Endothelial cell of umbilical vein (primary cell): ENCODE data around the gene XAF1. TPM values are rescaled to one million over a fixed set of nuclear protein-coding genes. Genes with fewer than 3 reads are reported as not detected.

ENCODE experiments used
- BruUV-seq: library from RNA; stranded (reverse); fragments of 400-500 nt; replicated peaks from 2 replicates; lab custom pipeline; 2021; lab: Mats Ljungman, UMichigan
- CTCF ChIA-PET: fragments of 300-600, 350-600 bp; sonication (Branson Sonifier 250); formaldehyde crosslinking; loops from one replicate; lab custom pipeline; 2021; ENCODE audit warnings: antibody characterized with exemption, inconsistent platforms; lab: Charles Lee
- POLR2A ChIA-PET: fragments of 300-600, 350-600 bp; sonication (Branson Sonifier 250); formaldehyde crosslinking; loops from one replicate; lab custom pipeline; 2021; ENCODE audit warnings: antibody characterized with exemption, inconsistent platforms; lab: Charles Lee
- DNase-seq: peaks from one replicate; pipeline ENCODE4 v3.0.0-alpha.2; 2011; ENCODE audit warnings: low read depth, low spot score
- FAIRE-seq: peaks from 2 replicates; lab custom pipeline; 2011; peaks lifted over from hg19 to GRCh38; lab: Jason Lieb, UNC
- H2AFZ ChIP-seq: 2 replicates; pipeline ENCODE4 v1.6.0; 2012; ENCODE audit warnings: low read depth, low read length, control low read depth, inconsistent platforms
- H3K27ac ChIP-seq: 2 replicates; pipeline ENCODE4 v1.5.1; 2011; ENCODE audit warnings: low read depth, mild to moderate bottlenecking, control low read depth, low read length, moderate library complexity; ENCODE audit not compliant: insufficient read depth
- H3K27me3 ChIP-seq, 2 experiments: 2 replicates each; pipeline versions ENCODE4 v1.6.0 to v1.6.1; 2011; ENCODE audit warnings: low read length in 2 of 2, mixed read lengths in 1 of 2; ENCODE audit not compliant: control insufficient read depth in 2 of 2, insufficient read depth in 2 of 2
- H3K36me3 ChIP-seq, 2 experiments: 2 replicates in 1 of 2; 3 replicates in 1 of 2; pipeline ENCODE4 v1.5.1; 2011; ENCODE audit warnings: low read length in 2 of 2, mild to moderate bottlenecking in 1 of 2, moderate library complexity in 1 of 2; ENCODE audit not compliant: control insufficient read depth in 2 of 2, insufficient read depth in 2 of 2; ENCODE audit errors: extremely low read depth in 1 of 2
- H3K4me1 ChIP-seq: 3 replicates; pipeline ENCODE4 v1.5.1; 2011; ENCODE audit warnings: mild to moderate bottlenecking, low read length; ENCODE audit not compliant: control insufficient read depth, insufficient read depth; ENCODE audit errors: extremely low read depth
- H3K4me2 ChIP-seq: 2 replicates; pipeline ENCODE4 v1.6.1; 2011; ENCODE audit warnings: low read length, control low read depth, mixed read lengths; ENCODE audit not compliant: insufficient read depth
- H3K4me3 ChIP-seq, 3 experiments: fragments of 200-600 bp in 1 of 3; sonication (generic), shearing (Covaris generic) in 1 of 3; replicated peaks in 1 of 3; 2 replicates each; pipeline ENCODE4 v1.5.1; 2011 to 2016; ENCODE audit warnings: control low read depth in 3 of 3, low read length in 3 of 3, mild to moderate bottlenecking in 2 of 3, inconsistent platforms in 1 of 3, low read depth in 1 of 3, moderate library complexity in 1 of 3; ENCODE audit not compliant: insufficient read depth in 1 of 3
- H3K79me2 ChIP-seq: 2 replicates; pipeline ENCODE4 v1.6.0; 2012; ENCODE audit warnings: low read length, inconsistent platforms; ENCODE audit not compliant: control insufficient read depth, insufficient read depth
- H3K9ac ChIP-seq: replicated peaks from 2 replicates; pipeline ENCODE3; 2011; ENCODE audit warnings: low read length, control low read depth; ENCODE audit not compliant: insufficient read depth; ENCODE audit errors: extremely low read depth
- H3K9me1 ChIP-seq: replicated peaks from 3 replicates; pipeline ENCODE4 v1.6.0; 2011; ENCODE audit warnings: mild to moderate bottlenecking, low read length; ENCODE audit not compliant: control insufficient read depth, insufficient read depth; ENCODE audit errors: extremely low read depth
- H3K9me3 ChIP-seq: replicated peaks from 2 replicates; pipeline ENCODE4 v1.5.1; 2012; ENCODE audit warnings: low read length, inconsistent platforms; ENCODE audit not compliant: control insufficient read depth, insufficient read depth
- H4K20me1 ChIP-seq: replicated peaks from 2 replicates; pipeline ENCODE3; 2011; ENCODE audit warnings: mild to moderate bottlenecking, low read length; ENCODE audit not compliant: control insufficient read depth, insufficient read depth; ENCODE audit errors: extremely low read depth
- EZH2 ChIP-seq: IDR thresholded peaks from 2 replicates; pipeline ENCODE4 v1.6.1; 2012; ENCODE audit warnings: borderline replicate concordance, low read depth, mild to moderate bottlenecking, moderate library complexity, low read length, inconsistent platforms; ENCODE audit not compliant: severe bottlenecking
- FOS ChIP-seq: IDR thresholded peaks from 2 replicates; pipeline ENCODE4 v1.6.1; 2011; ENCODE audit warnings: mild to moderate bottlenecking, low read length, moderate library complexity, borderline replicate concordance; ENCODE audit not compliant: insufficient read depth
- GATA2 ChIP-seq: IDR thresholded peaks from 2 replicates; pipeline ENCODE4 v1.7.0; 2011; ENCODE audit warnings: low read depth, mild to moderate bottlenecking, moderate library complexity, mixed read lengths, low read length; ENCODE audit not compliant: insufficient read length, insufficient read depth
- JUN ChIP-seq: IDR thresholded peaks from 2 replicates; pipeline ENCODE4 v1.6.1; 2011; ENCODE audit warnings: borderline replicate concordance, low read depth; ENCODE audit not compliant: insufficient read length, insufficient read depth
- MYC ChIP-seq: IDR thresholded peaks from one replicate; pipeline ENCODE4 v1.6.1; 2011; ENCODE audit warnings: mild to moderate bottlenecking, low read depth, low read length
- POLR2A ChIP-seq: IDR thresholded peaks from 2 replicates; pipeline ENCODE4 v1.6.1; 2012; ENCODE audit warnings: low read depth, mild to moderate bottlenecking, control low read depth, low read length
- POLR2AphosphoS5 ChIP-seq: IDR thresholded peaks from 2 replicates; pipeline ENCODE4 v1.6.1; 2012; ENCODE audit warnings: low read depth, mild to moderate bottlenecking, control low read depth, low read length, moderate library complexity; ENCODE audit not compliant: insufficient read depth
- dilution Hi-C: fragments of 300-500 bp; cut with MboI; formaldehyde crosslinking; loops from one replicate; pipeline ENCODE4 v1.15.0; 2019; ENCODE audit warnings: low sequenced_read_pairs; ENCODE audit not compliant: extremely low pct_ligation_motif_present
- intact Hi-C: fragments of 100-400 bp; cut with micrococcal nuclease; formaldehyde crosslinking; loops from one replicate; pipeline ENCODE4 v1.10.0; 2022
- polyA plus RNA-seq, 4 experiments: library from polyadenylated mRNA; depleted of rRNA in 3 of 4; stranded (reverse) in 3 of 4; unstranded in 1 of 4; fragments of >200 nt; gene quantifications; 2 replicates each; pipeline versions ENCODE4 v1.2.1 to v1.2.3, GENCODE V29; 2011 to 2012; ENCODE audit warnings: missing spikeins in 1 of 4
- total RNA-seq: library from RNA; stranded (reverse); gene quantifications from 2 replicates; pipeline ENCODE4 v1.2.3, GENCODE V29; 2021
- TF ChIP-seq, protein P1 (sequence below): IDR thresholded peaks from 2 replicates; pipeline ENCODE4 v1.6.1; 2011; ENCODE audit not compliant: insufficient read depth, insufficient read length
- TF ChIP-seq, protein P2 (sequence below), 2 donors: IDR thresholded peaks; 1 replicate in 1 of 2; 2 replicates in 1 of 2; pipeline ENCODE4 v1.5.1; 2011; ENCODE audit warnings: low read length in 2 of 2, mild to moderate bottlenecking in 2 of 2, moderate library complexity in 2 of 2, control low read depth in 1 of 2, inconsistent platforms in 1 of 2, low read depth in 1 of 2; ENCODE audit not compliant: insufficient read depth in 1 of 2; ENCODE audit errors: extremely low read depth in 1 of 2

The XAF1 gene
- total and polyA plus RNA-seq, 2 donors (not counting 3 experiments of a cell fraction or from before 2014, with no cell fraction given) = 6.3 to 21.5 TPM

DNA sequence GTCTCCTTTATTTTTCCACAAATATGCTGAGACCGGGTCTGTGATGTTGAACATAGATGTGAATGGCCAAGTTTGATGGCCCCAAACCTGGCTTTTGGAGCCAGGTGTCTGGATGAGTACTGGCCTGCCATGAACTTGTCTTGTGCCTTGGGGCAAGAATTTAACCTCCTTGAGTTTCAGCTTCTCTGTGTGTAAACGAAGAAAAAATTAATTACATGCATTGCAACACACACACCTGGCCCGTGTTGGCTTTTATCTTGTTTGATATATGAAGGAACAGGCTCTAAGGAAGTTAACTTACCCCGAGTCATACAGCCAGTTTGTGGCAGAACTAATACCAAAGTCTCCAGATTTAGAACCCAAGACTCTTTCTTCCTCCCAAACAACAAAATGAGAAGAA, 33.3 kb downstream of the XAF1 start:
- H3K9me3 ChIP-seq = no peaks in the 10 kb centered on the region

More for the DNA sequence above, 33.3 kb downstream of the XAF1 start:
- H3K36me3 ChIP-seq = no peaks in the 10 kb centered on the region
- dilution Hi-C loops (no loop called here), intact Hi-C loops (no loop called here)
- H3K79me2 ChIP-seq = no peaks in the 10 kb centered on the region
- no TSS peak for BruUV-seq
- no peaks in the 10 kb centered on the region for H4K20me1 ChIP-seq
- FAIRE-seq = no peak
- H3K4me3 ChIP-seq = no peak overlapping the region
- TF ChIP-seq GATA2 (no peak), EZH2 (no peak), MYC (no peak), POLR2AphosphoS5 (no peak), JUN (no peak), FOS (no peak), POLR2A (no peak)
- TF ChIP-seq, protein P1, sequence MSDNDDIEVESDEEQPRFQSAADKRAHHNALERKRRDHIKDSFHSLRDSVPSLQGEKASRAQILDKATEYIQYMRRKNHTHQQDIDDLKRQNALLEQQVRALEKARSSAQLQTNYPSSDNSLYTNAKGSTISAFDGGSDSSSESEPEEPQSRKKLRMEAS = no peak
- TF ChIP-seq, protein P2, sequence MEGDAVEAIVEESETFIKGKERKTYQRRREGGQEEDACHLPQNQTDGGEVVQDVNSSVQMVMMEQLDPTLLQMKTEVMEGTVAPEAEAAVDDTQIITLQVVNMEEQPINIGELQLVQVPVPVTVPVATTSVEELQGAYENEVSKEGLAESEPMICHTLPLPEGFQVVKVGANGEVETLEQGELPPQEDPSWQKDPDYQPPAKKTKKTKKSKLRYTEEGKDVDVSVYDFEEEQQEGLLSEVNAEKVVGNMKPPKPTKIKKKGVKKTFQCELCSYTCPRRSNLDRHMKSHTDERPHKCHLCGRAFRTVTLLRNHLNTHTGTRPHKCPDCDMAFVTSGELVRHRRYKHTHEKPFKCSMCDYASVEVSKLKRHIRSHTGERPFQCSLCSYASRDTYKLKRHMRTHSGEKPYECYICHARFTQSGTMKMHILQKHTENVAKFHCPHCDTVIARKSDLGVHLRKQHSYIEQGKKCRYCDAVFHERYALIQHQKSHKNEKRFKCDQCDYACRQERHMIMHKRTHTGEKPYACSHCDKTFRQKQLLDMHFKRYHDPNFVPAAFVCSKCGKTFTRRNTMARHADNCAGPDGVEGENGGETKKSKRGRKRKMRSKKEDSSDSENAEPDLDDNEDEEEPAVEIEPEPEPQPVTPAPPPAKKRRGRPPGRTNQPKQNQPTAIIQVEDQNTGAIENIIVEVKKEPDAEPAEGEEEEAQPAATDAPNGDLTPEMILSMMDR (IDR thresholded peaks at IDR 0.05; ENCODE audit: extremely low read depth in 1 of 2, insufficient read depth in 1 of 2, low read depth in 1 of 2, low read length in 2 of 2) = no peak
- H3K9me1 ChIP-seq = no peaks in the 10 kb centered on the region
- peaks cover 0 to 15% of the 10 kb centered on the region in 2 experiments for H3K27me3 ChIP-seq
- H3K4me2 ChIP-seq = no peak overlapping the region
- no peak for DNase-seq
- CTCF ChIA-PET = no interaction called here
- no peak overlapping the region for H3K27ac ChIP-seq
- POLR2A ChIA-PET = no interaction called here
- no peak overlapping the region for H3K9ac ChIP-seq
- H3K4me1 ChIP-seq = peaks cover 6% of the 10 kb centered on the region
- H2AFZ ChIP-seq = no peak overlapping the region
